ENCODE results near the gene CHRNG.

Gene CHRNG

GRCh38 chr2:232539298-232540231 is at the start of gene CHRNG:
Gene CHRNG, plus strand, starts transcription at chr2:232539692. Its CDS starts 56 bp downstream, at chr2:232539748.
- DNase-seq (ENCODE audit: low read depth, low spot score) = no peak

GRCh38 chr2:232490221-232491138 is 49.0 kb upstream of the CHRNG start:
- DNase-seq (ENCODE audit: low read depth, low spot score) = no peak

GRCh38 chr2:232491139-232491780 is 48.2 kb upstream of the CHRNG start:
- DNase-seq (ENCODE audit: low read depth, low spot score) = no peak

GRCh38 chr2:232492236-232492848 is 47.1 kb upstream of the CHRNG start:
- DNase-seq (ENCODE audit: low read depth, low spot score) = no peak

GRCh38 chr2:232492963-232493700 is 46.4 kb upstream of the CHRNG start:
- no peak for DNase-seq (ENCODE audit: low read depth, low spot score)

- no peak for DNase-seq (ENCODE audit: low read depth, low spot score)
Measured at GRCh38 chr2:232493701-232494474, 45.6 kb upstream of the CHRNG start.

- no peak for DNase-seq (ENCODE audit: low read depth, low spot score)
Measured at GRCh38 chr2:232494542-232494941, 45.0 kb upstream of the CHRNG start.

GRCh38 chr2:232495292-232495691 is 44.2 kb upstream of the CHRNG start:
- no peak for DNase-seq (ENCODE audit: low read depth, low spot score)

- DNase-seq (ENCODE audit: low read depth, low spot score) = no peak
Measured at GRCh38 chr2:232496501-232497270, 42.8 kb upstream of the CHRNG start.

GRCh38 chr2:232497348-232497747 is 42.1 kb upstream of the CHRNG start:
- no peak for DNase-seq (ENCODE audit: low read depth, low spot score)

GRCh38 chr2:232498452-232498851 is 41.0 kb upstream of the CHRNG start:
- no peak for DNase-seq (ENCODE audit: low read depth, low spot score)

- DNase-seq (ENCODE audit: low read depth, low spot score) = no peak
Measured at GRCh38 chr2:232501331-232501771, 38.1 kb upstream of the CHRNG start.

- no peak for DNase-seq (ENCODE audit: low read depth, low spot score)
Measured at GRCh38 chr2:232501794-232502390, 37.6 kb upstream of the CHRNG start.

GRCh38 chr2:232502511-232502910 is 37.0 kb upstream of the CHRNG start:
- DNase-seq (ENCODE audit: low read depth, low spot score) = no peak

- DNase-seq (ENCODE audit: low read depth, low spot score) = no peak
Measured at GRCh38 chr2:232502911-232503808, 36.3 kb upstream of the CHRNG start.

GRCh38 chr2:232503809-232504323 is 35.6 kb upstream of the CHRNG start:
- DNase-seq (ENCODE audit: low read depth, low spot score) = no peak

GRCh38 chr2:232504438-232504837 is 35.1 kb upstream of the CHRNG start:
- no peak for DNase-seq (ENCODE audit: low read depth, low spot score)

All from iPS DF 19.7 (cell line).